Activated CD4-positive, CD25-positive, alpha-beta regulatory T cell treated with anti-CD3 and anti-CD28 coated beads, Interleukin-2, amount 50 U/mL, for 24 hours (primary cell): ENCODE results near the gene DDI2.
A peak's percentile ranks its signal among the peaks of the same experiment; 100 is the strongest.
"Not testable (repeated sequence)": the region's sequence is repeated elsewhere in the genome, so short reads cannot be mapped to it uniquely, and the experiment has no call there.

ENCODE experiments used
- ATAC-seq, 2 donors: fragments of 150-1000 bp; cut with Tn5 transposase; one replicate each; pipeline ENCODE4 v1.10.0; 2021; ENCODE audit warnings: mild to moderate bottlenecking in 1 of 2, moderate library complexity in 1 of 2

DDI2 gene

DNA sequence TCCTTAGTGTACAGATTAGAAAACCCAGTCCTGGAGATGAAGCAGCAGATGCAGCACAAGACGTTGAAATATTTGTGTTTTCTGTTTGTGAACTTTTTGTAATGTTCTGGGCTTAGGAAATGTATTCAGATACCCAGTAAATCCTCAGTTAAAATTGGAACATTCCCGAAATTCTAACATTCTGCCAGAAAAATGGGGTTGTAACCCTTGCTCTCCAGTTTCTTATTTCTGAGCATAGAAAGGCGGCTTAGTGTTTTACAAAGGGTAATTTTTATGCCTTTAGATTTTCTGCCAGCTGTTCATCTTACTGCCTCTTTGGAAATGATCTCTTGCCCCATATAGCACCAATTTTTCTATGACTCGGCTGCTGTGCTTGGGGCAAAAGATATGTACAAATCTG, 20.6 kb downstream of the DDI2 start:
- no peak for ATAC-seq

DNA sequence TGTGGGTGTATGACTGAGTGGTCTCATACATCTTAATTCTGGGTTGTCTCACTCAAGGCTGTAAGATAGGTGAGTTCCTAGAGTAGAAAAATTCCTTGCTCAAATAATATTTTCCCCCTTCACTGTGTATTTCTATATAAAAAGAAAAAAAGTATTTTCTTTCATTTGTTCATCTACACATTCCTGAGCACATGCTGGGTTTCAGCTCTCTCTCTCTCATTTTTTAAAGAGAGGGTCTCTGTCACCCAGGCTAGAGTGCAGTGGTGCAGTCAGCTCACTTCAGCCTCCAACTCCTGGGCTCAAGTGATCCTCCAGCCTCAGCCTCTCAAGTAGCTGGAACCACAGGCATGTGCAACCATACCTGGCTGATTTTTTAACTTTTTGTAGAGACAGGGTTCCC, 22.0 kb downstream of the DDI2 start:
- no peak for ATAC-seq

DNA sequence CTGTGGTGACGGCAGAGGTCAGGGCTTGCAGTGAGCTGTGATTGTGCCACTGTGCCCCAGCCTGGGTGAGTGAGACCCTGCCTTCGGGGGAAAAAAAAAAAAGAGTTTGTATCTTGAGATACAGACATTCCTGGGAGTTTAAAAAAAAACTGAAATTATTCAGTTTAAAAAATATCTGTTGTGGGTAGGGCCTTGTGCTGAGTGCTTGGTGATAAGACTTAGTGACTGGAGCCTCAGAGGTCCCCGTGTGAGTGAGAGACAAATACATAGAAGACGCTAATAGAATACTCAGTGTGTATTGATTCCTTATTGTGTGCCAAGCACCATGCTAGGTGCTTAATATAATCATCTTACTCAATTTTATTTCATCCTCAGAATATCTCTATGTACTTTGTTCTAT, 22.7 kb downstream of the DDI2 start:
- ATAC-seq, result no peak

DNA sequence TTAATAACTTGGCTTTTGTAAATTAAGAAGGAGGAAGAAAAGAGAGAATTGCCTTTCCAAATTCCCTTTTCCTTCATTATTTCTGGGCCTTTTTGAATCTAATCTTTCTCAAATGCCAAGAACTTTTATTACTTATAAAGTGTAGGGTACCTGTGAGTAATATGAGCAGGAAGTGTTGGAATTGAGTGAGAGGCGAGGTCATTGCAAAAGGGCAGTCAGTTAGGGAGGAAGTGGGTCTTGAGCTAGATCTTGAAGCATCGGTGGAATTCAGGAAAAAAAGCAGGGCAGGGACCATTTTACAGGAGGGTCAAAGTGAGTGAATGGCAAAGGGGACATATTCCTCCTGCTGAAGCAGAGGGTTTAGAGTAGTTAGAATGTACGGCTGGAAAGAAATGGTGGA, 23.4 kb downstream of the DDI2 start:
- no peak for ATAC-seq

DNA sequence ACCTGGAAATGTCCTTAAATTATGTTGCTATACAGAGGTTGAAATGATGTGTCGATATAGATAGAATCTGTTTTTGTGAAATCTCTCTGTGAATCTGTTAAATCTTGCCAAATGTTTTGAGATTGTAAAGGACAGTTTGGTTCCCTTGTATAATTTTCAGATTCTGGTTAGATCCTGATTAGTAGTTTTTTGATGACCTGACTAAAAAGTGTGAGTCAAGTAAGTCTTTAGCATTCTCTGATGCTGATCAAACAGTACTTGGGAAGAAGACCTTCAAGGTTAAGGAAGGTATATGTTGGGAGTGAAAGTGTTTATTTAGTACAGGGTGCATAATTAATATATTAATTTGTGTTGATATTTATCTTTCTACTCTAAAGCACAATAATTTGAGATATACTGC, 32.7 kb downstream of the DDI2 start:
- ATAC-seq, result no peak

DNA sequence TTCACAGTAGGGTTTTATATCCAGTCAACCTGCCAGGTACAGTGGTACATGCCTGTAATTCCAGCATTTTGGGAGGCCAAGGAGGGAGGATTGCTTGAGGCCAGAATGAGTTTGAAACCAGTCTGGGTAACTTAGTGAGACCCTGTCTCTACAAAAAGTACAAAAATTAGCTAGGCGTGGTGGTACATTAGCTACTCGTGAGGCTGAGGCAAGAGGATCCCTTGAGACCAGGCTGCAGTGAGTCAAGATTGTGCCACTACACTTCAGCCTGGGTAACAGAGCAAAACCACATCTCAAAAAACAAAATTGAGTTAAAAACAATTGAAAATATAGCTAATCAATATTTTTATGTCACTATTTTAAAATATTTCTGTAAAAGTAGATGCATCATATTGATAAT, 33.2 kb downstream of the DDI2 start:
- no peak for ATAC-seq

DNA sequence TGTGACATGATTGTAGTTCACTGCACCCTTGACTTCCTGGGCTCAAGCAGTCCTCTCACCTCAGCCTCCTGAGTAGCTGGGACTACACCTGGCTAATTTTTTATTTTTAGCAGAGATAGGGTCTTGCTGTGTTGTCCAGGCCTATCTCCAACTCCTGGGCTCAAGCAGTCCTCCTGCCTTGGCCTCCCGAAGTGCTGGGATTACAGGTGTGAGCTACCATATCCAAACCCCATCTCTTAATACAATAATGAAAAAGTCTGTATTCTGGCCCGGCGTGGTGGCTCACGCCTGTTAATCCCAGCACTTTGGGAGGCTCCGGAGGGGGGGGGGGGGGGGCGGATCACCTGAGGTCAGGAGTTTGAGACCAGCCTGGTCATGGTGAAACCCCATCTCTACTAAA, 34.9 kb downstream of the DDI2 start:
- ATAC-seq, result not testable (repeated sequence)

DNA sequence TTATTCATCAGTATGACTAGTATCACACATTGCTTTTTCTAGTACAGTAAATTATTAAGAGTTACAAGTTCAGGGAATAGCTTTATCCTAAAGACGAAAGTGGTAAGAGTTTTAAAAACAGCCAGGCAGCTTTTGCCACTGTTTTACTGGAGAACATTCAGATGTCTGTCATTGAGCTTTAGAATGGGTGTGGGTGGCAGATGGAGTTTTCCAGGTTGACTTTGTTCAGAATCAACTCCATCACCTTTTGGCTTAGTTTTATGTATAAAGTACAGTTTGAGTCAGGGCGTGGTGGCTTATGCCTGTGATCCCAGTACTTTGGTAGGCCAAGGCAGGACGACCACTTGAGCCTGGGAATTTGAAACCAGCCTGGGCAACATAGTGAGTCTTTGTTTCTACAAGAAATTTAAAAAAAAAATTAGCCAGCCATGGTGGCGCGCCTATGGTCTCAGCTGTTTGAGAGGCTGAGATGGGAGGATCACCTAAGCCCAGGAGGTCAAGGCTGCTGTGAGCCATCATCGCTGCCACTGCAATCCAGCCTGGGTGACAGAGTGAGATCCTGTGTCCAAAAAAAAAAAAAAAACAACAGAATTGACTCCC, 36.9 kb downstream of the DDI2 start:
- no peak for ATAC-seq

DNA sequence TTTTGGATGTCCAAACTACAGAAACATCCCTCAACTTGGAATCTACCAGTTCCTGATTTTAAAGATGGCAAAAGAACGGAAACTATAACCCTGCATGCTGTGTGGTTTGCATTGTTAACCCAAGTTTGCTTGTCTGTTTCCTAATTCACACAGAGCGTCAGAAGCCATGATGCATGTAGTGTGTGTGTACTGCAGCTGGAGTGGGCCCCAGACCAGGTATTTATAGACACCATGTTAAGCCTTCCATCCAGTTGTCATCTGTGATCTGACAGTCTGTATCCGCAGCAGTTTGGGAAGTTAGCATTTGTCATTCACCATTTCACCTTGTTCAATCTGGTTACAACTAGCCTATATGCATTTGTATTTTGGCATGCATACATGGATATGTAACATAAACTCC, 39.2 kb downstream of the DDI2 start:
- ATAC-seq, result no peak

DNA sequence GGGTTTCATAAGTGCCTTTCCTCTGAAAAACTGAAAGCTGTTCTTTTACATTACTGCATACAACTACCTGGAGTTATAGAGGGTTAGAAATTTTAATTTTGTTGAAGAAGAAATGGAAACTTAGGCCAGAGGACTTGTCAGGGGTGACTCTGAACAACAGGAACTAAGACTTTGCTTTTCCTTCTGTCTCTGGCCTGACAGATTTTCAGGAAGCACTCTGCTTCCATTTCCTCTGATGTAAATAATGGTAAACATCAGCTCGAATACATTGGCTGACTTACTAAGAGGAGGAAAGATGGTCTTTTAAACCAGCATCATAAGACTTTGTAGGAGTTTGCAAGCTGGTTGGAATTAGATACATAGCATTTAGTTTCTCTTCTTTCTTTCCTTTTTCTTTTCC, 39.8 kb downstream of the DDI2 start:
- ATAC-seq, result no peak

DNA sequence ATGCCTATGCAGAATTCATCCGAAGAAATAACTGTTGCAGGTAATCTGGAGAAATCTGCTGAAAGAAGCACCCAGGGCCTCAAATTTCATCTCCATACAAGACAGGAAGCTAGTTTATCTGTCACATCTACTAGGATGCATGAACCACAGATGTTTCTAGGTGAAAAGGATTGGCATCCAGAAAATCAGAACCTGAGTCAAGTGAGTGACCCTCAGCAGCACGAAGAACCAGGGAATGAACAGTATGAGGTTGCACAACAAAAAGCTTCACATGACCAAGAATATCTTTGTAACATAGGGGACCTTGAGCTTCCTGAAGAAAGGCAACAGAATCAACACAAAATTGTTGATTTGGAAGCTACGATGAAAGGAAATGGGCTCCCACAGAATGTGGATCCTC, 42.9 kb downstream of the DDI2 start:
- no peak for ATAC-seq

DNA sequence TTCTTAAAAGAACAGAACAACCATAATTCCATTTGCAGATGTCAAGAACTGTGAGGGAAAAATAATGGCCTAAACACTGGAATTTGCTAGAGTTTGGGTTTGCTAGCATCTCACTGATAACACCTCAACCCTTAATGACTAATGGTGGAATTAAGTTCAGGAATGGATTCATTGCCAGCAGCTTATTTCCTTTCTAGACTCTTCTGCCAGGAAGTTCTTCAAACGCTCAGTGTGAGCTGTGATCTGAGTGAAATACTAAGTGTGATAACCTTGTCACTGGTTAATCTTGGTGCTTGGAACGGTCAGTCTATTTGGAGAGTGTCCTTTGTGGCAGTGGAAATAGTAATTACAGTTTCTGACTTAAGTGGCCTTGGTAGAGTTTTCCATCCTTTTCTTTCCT, 45.2 kb downstream of the DDI2 start:
- ATAC-seq, result no peak

DNA sequence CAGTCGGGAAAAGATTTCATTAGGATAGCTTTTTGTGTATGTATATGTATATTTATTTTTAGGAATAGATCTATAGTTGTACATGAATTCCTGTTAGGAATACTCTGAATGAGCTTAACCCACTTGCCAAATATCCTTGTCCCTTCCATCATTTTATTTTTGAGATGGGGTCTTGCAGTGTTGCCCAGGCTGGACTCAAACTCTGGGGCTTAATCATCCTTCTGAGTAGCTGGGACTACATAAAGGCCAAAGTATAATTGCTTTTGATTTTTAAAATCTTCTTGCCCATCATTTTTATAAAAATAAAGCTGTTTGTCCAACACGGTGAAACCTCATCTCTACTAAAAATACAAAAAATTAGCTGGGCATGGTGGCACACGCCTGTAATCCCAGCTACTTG, 46.7 kb downstream of the DDI2 start:
- ATAC-seq, result no peak

DNA sequence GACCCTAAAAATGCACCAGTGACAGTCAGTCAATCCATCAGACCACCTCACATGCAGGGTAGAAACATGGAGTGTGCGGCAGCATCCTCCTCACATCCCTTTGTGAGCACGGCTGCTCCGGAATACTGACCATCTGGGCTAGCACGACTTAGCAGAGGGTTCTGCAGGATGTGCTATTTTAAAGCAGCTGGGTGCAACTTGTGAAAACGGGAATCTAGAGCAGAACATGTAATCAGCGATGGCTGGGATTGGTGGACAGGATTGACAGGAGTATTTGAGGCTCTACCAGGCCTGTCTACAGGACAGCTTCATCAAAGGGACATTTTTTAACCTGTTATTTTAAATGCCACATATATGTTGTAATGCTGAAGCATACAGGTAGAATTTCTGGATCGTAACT, 50.1 kb downstream of the DDI2 start:
- ATAC-seq, result no peak

DNA sequence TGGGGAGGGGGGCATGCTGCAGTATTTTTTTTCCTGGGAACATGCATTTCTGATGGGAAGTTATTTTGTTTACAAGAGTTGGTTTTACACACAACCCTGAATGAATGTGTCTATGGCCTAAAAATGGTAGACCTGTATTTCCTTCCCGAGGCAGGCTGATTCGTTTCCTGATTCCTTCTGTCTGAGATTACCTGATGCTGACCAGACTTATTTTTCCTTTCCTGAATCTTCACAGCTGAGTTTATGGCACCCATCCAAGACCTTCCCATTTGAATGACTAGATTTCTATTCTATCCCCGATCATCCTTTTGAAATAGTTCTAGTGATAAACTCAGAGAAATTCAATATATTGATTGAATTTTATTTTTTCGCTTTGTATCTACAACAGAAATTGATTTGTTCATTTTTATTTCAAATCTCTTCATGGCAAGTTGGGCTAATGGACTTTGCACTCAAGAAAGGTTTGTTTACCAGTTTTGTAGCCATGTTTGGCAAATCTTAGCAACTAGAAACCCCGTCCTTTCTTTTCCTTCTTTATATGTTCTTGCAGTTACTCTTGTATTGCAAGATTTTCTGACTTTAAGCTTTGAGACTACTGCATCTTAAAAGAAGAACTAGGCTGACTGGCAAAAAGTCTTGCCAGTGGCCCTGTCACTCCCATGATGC, 51.0 kb downstream of the DDI2 start:
- no peak for ATAC-seq

DNA sequence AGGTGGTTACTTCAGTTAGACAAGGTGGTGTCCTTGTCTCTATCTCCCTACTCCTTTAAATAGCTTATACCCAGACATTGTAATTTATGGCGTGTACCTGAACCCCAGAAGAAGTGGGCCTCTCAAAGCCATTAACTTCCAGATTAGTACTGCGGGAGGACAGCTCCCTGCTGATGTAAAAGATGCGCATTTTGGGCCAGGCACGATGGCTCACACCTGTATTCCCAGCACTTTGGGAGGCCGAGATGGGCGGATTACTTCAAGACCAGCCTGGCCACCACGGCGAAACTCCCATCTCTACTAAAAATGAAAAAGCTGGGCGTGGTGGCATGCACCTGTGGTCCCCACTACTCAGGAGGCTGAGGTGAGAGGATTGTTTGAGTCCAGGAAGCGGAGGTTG, 51.8 kb downstream of the DDI2 start:
- no peak for ATAC-seq

DNA sequence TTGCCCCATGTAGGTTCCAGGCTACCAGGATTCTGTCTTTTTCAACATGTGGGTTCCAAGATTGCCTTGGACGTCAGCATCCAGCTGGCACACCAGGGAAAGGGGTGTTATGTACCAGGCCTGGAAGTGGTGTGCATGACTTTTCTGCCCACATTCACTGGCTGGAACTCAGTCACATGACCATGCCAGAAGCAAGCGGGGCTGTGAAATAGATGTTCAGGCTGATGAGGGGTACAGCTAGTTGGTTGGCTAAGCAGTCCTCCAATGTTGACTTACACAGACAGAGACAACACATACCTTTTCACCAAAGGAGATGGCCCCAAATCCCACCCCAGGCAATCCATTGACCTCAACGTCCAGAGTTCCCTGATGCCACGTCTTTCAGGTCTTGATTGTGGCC, 52.6 kb downstream of the DDI2 start:
- ATAC-seq, result no peak

DNA sequence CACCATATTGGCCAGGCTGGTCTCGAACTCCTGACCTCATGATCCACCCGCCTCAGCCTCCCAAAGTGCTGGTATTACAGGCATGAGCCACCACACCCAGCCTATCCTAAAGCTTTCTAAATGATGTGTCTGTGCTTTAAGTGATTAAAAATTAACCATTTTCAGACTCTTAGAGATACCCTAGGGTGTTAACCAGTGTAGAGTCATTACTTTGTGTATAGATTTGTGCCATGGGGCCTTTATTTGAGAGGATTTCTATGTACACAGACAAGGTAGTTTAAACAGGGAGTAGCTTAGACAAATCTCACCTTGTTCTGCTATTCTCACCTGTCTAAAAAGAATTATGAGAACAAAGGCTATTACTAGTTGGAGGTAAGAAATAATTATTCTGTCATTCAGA, 54.2 kb downstream of the DDI2 start:
- ATAC-seq, result no peak

DNA sequence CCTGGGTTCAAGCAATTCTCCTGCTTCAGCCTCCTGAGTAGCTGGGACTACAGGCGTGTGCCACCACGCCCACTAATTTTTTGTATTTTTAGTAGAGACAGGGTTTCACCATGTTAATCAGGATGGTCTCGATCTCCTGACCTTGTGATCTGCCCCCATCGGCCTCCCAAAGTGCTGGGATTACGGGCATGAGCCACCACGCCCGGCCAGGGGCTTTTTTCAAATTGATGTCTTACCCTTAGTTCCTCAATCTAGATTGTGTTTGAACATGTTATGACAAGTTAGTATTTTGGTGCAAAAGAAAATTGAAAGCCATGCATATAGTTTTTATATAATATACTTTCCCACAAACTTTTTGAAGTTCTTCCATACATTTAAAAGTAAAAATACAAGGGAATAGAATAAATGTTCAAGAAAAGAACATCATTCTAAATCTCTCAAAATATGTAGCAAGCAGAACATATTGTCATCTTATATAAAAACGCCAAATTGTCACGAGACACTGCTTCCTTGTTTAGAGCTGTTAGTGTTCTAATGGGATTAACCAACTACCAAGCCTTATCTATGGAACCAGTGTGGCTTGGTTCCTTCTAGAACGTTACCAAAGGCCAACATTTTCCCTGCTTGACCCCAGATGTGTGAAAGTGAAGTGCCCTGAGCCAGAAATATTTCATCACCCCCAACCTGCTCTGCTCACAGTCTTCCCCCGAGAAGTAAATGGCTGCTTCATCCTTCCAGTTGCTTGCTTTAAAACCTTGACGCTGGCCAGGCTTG, 57.3 kb downstream of the DDI2 start:
- no peak for ATAC-seq

DNA sequence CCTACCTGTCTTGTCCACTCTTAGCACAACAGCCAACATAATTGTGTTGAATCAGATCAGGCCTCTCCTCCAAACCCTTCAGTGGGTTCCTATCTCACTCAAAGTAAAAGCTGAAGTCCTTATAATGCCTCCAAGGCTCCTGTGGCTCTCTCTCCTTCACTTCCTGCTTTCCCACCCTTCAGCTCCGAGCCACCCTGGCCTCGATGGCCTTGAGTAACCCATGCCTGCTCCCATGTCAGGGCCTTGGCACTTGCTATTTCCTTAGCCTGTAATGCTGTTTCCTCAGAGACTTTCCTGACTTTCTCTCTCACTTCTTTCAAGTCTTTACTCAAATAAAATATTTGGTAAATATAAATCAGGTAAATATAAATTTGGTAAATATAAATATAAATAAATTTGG, 58.8 kb downstream of the DDI2 start:
- no peak for ATAC-seq

DNA sequence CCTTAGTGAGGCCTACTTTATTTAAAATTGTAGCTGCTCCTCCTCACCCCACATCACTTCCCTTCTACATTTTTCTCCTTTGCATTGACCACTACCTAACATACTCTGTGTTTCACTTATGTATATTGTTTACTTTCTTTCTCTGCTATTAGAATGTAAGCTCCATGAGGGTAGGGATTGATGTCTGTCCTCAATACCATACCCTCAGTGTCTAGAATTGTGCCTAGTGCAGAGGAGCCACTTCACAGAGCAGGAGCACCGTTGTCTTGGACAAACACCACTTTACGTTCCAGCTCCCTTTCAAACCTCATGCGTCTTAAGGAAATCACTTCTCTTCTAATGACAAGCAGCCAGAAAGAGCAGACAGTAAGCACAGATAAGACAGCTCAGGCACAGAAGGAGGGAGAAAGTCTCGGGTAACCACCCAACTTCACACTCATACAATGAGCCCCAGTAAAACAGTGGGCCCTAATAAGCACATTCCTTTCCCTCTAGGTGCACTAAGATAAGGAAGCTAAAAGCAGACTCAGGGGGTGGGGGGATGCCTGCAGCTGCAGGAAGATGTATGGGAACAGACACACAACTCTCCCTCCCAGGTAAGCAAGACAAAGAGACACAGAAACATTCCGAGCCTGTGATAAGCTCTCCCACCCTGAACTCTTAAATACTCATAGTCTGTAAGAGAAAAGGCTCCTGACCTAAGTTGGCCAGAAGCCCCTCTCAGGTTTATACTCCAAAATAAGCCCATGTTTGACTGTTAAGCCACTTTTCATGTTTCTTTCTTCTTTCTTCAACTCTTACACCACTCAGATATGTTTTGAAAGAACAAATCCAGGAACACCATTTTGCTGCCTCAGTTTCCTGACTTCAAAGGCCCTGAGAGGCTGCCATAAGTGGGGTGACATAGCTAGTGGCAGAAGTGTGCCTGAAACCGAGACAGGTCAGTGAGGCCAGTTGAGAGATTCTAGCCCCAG, 59.7 kb downstream of the DDI2 start:
- no peak for ATAC-seq

DNA sequence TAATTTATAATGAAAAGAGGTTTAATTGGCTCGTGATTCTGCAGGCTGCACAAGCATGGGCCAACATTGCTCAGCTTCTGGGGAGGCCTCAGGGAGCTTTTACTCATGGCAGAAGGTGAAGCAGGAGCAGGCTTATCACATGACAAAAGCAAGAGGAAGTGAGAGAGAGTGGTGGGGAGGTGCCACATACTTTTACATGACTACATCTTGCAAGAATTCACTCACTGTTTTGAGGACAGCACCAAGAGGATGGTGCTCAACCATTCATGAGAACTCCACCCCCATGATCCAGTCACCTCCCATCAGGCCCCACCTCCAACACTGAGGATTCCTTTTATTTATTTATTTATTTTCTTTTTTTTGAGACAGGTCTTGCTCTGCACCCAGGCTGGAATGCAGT, 61.3 kb downstream of the DDI2 start:
- ATAC-seq, result peak in 1 of 2 donors; percentile 35

DNA sequence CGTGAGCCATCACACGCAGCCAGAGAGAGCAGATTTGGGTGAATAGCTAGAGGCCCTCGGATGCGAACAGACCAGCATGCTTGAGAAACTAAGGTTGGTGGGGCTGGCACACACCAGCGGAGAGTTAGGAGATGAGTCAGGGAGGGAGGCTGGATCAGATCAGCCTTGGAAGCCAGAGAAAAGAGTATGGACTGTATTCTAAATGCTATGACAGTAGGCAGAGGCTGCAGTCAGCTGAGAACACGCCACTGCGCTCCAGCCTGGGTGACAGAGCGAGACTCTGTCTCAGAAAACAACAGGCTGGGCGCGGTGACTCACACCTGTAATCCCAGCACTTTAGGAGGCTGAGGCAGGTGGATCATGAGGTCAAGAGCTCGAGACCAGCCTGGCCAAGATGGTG, 62.9 kb downstream of the DDI2 start:
- ATAC-seq, result no peak
